PFSK-1 (cell line): ENCODE data around the gene PNPLA5.

Source experiments
- FOXP2 ChIP-seq: optimal IDR thresholded peaks from 2 replicates; pipeline ENCODE3; 2011; ENCODE audit warnings: borderline replicate concordance, control low read depth, inconsistent platforms; ENCODE audit not compliant: insufficient read depth; ENCODE audit errors: extremely low read length, extremely low read depth
- POLR2AphosphoS5 ChIP-seq: IDR thresholded peaks from 2 replicates; pipeline ENCODE4 v1.6.1; 2012; ENCODE audit warnings: low read depth, mild to moderate bottlenecking, control low read depth, low read length, moderate library complexity
- REST ChIP-seq, 2 experiments: IDR thresholded peaks; 2 replicates each; pipeline versions ENCODE4 v1.6.1 to v1.8.0; 2011 to 2012; ENCODE audit warnings: low read depth in 2 of 2, low read length in 2 of 2, control low read depth in 1 of 2, inconsistent platforms in 1 of 2, mild to moderate bottlenecking in 1 of 2, moderate library complexity in 1 of 2; ENCODE audit not compliant: insufficient read depth in 1 of 2
- SIN3A ChIP-seq: IDR thresholded peaks from 2 replicates; pipeline ENCODE4 v1.6.1; 2012; ENCODE audit warnings: mild to moderate bottlenecking, low read length, moderate library complexity, borderline replicate concordance; ENCODE audit not compliant: insufficient read depth
- TAF1 ChIP-seq: IDR thresholded peaks from 2 replicates; pipeline ENCODE4 v1.6.1; 2012; ENCODE audit warnings: low read length, control low read depth, borderline replicate concordance; ENCODE audit not compliant: insufficient read depth

PNPLA5 gene

GRCh38 chr22:43869799-43870198 is 22.0 kb downstream of the PNPLA5 start:
- no peak for TF ChIP-seq REST (IDR thresholded peaks at IDR 0.05; ENCODE audit: insufficient read depth in 1 of 2, low read depth in 2 of 2, low read length in 2 of 2)
- TF ChIP-seq SIN3A = no peak
- no peak for TF ChIP-seq POLR2AphosphoS5
- no peak for TF ChIP-seq FOXP2
- TF ChIP-seq TAF1 = no peak

GRCh38 chr22:43867839-43868635 is 23.8 kb downstream of the PNPLA5 start:
- no peak; the same call in 1 of the 2 replicates for TF ChIP-seq SIN3A
- no peak for TF ChIP-seq POLR2AphosphoS5
- TF ChIP-seq TAF1 = no peak
- TF ChIP-seq FOXP2 = no peak
- TF ChIP-seq REST (IDR thresholded peaks at IDR 0.05; ENCODE audit: insufficient read depth in 1 of 2, low read depth in 2 of 2, low read length in 2 of 2) = peak; percentile 99 to 100

DNA sequence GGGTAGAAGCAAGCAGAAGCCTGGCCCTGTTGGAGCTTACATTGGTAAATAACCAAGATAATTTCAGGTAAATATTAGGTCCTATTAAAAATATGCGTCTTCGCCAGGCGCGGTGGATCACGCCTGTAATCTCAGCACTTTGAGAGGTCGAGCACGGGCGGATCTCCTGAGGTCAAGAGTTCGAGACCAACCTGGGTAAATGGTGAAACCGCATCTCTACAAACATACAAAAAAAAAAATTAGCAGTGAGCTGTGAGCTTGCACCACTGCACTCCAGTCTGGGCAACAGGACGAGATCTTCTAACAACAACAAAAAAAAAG is 29.0 kb downstream of the PNPLA5 start:
- TF ChIP-seq TAF1 (no peak), FOXP2 (no peak), REST (IDR thresholded peaks at IDR 0.05; ENCODE audit: insufficient read depth in 1 of 2, low read depth in 2 of 2, low read length in 2 of 2) (no peak)

- TF ChIP-seq POLR2AphosphoS5 (no peak), SIN3A (no peak), REST (IDR thresholded peaks at IDR 0.05; ENCODE audit: insufficient read depth in 1 of 2, low read depth in 2 of 2, low read length in 2 of 2) (no peak), FOXP2 (no peak), TAF1 (no peak)
Measured at GRCh38 chr22:43862074-43862881, 29.5 kb downstream of the PNPLA5 start, which contains the start of gene SULT4A1. SULT4A1 (minus strand) TSS chr22:43862513; CDS start chr22:43862382, 131 bp downstream.
